Peyer's patch (tissue), 4 donors: Measurements from ENCODE around the gene SYNDIG1.

Experiments
- CTCF ChIP-seq, 6 experiments: fragments of 450-650 bp in 4 of 6; fragments of 200-600 bp in 2 of 6; sonication (generic) in 1 of 6; IDR thresholded peaks; one replicate each; pipeline ENCODE4 v1.5.1; 2017 to 2019; ENCODE audit warnings: antibody characterized with exemption in 6 of 6, mild to moderate bottlenecking in 3 of 6, moderate library complexity in 1 of 6
- POLR2A ChIP-seq, 2 donors: fragments of 450-650 bp; IDR thresholded peaks; one replicate each; pipeline ENCODE4 v1.5.1; 2017; ENCODE audit warnings: antibody characterized with exemption in 2 of 2, mild to moderate bottlenecking in 2 of 2, moderate library complexity in 2 of 2

GRCh38 chr20:24574797-24575196, 105.4 kb downstream of the SYNDIG1 start:
- TF ChIP-seq CTCF (IDR thresholded peaks at IDR 0.05) (no peak), POLR2A (IDR thresholded peaks at IDR 0.05) (no peak)
